ENCODE data around the gene ENDOV. TPM values are rescaled to one million over a fixed set of nuclear protein-coding genes. Genes with fewer than 3 reads are reported as not detected.

Gene ENDOV
- total and polyA plus RNA-seq, 2 donors (not counting 3 experiments of a cell fraction or from before 2014, with no cell fraction given) = 20.4 to 25.9 TPM

DNA sequence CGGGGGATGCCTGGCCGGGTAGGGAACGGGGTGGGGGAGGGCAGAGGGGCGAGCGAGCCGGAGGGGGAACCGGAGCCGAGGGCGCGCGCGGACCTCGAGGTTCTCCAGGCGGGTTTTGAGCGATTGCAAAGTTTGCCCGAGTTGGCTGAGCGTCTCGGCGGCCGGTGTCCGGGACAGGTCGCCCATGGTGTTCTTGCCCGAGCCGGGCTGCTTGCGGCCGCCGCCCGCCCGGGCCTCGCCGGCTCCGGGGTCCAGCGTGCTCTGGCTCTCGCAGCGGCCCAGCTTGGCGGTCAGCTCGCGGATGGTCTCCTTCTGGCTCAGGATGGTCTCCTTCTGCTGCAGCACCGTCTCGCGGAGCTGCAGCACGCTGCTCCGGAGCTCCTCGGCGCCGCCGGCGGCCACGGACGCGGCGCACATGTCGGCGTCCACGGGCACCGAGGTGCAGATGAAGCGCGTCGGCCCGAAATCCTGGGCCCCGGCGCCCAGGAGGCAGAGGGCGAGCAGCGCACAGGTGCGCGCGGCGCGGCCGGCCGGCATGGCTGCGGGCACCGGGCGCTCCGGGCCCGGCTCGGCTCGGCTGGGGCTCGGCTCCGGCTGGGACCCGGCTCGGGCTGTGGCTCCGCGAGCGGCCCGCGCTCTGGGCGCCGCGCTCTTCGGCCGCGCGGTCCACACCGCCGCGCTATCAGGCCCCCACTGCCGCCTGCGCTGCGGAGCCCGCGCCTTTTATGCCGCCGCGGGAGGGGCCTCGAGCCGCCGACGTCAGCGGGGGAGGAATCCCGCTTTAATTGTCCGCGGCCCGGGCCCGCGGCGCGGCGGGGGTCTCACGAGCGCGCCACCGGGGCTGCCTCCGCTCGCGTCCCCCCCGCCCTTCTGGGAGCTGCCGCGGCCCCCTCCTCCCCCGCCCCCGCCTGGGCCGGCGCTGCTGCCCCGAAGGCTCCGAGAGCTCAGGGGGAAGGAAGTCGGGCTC lies 61.2 kb downstream of the ENDOV start, which contains the start of gene NPTX1:
TSS of gene NPTX1 (minus strand) at position 698 of the 967 bp plus-strand sequence. CDS start at position 537, 161 bp downstream.
- no peaks in the 10 kb centered on the region for H3K9me3 ChIP-seq (replicated peaks; ENCODE audit: control insufficient read depth, insufficient read depth, low read length)
- H3K79me2 ChIP-seq (ENCODE audit: control insufficient read depth, insufficient read depth, low read length) = no peaks in the 10 kb centered on the region
- POLR2A ChIA-PET = interaction anchor here (0.5 to 1.7 kb wide), 2 partner anchors 21 to 65 kb away, joined by 4 read pairs; no protein-coding TSS in a partner anchor
- TF ChIP-seq FOS (IDR thresholded peaks at IDR 0.05; ENCODE audit: borderline replicate concordance, insufficient read depth, low read length) = no peak
- peak; percentile 52 for TF ChIP-seq EZH2 (IDR thresholded peaks at IDR 0.05; ENCODE audit: borderline replicate concordance, low read depth, low read length, severe bottlenecking)
- H3K4me3 ChIP-seq (replicated peaks in 1 of 3; ENCODE audit: insufficient read depth in 1 of 3, low read depth in 1 of 3, low read length in 3 of 3) = no peak within 1 kb of the TSS
- H3K9me1 ChIP-seq (replicated peaks; ENCODE audit: control insufficient read depth, extremely low read depth, insufficient read depth, low read length) = no peaks in the 10 kb centered on the region
- no peaks in the 10 kb centered on the region for H3K36me3 ChIP-seq (ENCODE audit: control insufficient read depth in 2 of 2, extremely low read depth in 1 of 2, insufficient read depth in 2 of 2, low read length in 2 of 2)
- peak; percentile 16 for DNase-seq (ENCODE audit: low read depth, low spot score)
- peaks cover 70 to 77% of the 10 kb centered on the region in 2 experiments for H3K27me3 ChIP-seq (ENCODE audit: control insufficient read depth in 2 of 2, insufficient read depth in 2 of 2, low read length in 2 of 2)
- H3K4me2 ChIP-seq (ENCODE audit: insufficient read depth, low read length) = no peak within 1 kb of the TSS
- H3K9ac ChIP-seq (replicated peaks; ENCODE audit: extremely low read depth, insufficient read depth, low read length) = no peak within 1 kb of the TSS
- H4K20me1 ChIP-seq (replicated peaks; ENCODE audit: control insufficient read depth, extremely low read depth, insufficient read depth, low read length) = no peaks in the 10 kb centered on the region
- no peak within 1 kb of the TSS for H2AFZ ChIP-seq (ENCODE audit: low read depth, low read length)
- H3K4me1 ChIP-seq (ENCODE audit: control insufficient read depth, extremely low read depth, insufficient read depth, low read length) = no peaks in the 10 kb centered on the region
- no peak within 1 kb of the TSS for H3K27ac ChIP-seq (ENCODE audit: insufficient read depth, low read depth, low read length)
- no TSS peak for BruUV-seq (replicated peaks)
- CTCF ChIA-PET = interaction anchor here (0.6 to 2.1 kb wide), 7 partner anchors 49 to 452 kb away, joined by 3 to 16 read pairs (median 7); no protein-coding TSS in a partner anchor
- dilution Hi-C loops (cut with MboI; ENCODE audit: extremely low pct_ligation_motif_present, low sequenced_read_pairs) = no loop called here
- intact Hi-C loops (cut with micrococcal nuclease) = no loop called here
- no peak for FAIRE-seq

DNA sequence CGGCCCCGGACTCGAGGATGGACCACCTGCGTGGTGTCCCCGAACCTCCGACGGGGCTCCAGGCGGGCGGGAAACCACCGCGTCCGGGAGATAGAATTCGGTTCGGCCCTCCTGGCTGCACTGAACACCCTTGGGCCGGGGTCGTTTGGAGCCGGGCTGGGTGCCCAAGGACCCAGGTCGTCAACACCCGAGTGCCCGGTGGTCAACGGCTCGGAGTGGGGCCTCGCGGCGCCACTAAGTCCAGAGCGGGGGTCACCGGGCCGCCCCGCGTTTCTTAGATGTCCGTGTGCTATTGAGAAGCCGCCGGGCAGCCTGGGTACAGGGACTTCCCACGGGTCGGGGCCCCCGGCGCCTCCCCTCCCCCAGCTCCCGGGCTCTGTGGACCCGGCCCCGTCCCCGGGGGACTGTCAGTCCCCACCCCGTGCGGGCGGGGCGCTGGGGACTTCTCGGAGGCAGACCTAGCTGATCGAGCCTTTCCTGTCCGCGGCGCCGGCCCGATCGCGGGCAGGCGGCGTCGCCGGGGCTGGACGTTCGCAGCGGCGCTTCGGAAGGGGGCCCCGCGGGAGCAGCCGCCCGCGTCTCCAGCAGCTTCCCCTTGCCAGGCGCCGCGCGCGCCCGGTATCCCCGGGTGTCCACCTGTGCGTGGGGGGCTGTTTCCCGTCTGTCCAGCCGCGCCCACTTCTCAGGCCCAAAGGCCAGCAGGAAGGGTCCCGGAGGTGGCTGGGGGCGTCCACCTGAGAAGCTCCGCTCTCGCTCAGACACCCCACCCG lies 62.1 kb downstream of the ENDOV start:
- TF ChIP-seq GATA2 (IDR thresholded peaks at IDR 0.05; ENCODE audit: insufficient read depth, insufficient read length, low read depth, low read length) = no peak
- TF ChIP-seq EZH2 (IDR thresholded peaks at IDR 0.05; ENCODE audit: borderline replicate concordance, low read depth, low read length, severe bottlenecking) = peak; percentile 63
- dilution Hi-C loops (cut with MboI; ENCODE audit: extremely low pct_ligation_motif_present, low sequenced_read_pairs) (no loop called here), intact Hi-C loops (cut with micrococcal nuclease) (no loop called here)
- Histone ChIP-seq H3K9me3 (replicated peaks; ENCODE audit: control insufficient read depth, insufficient read depth, low read length) (no peaks in the 10 kb centered on the region), H3K36me3 (ENCODE audit: control insufficient read depth in 2 of 2, extremely low read depth in 1 of 2, insufficient read depth in 2 of 2, low read length in 2 of 2) (no peaks in the 10 kb centered on the region), H3K4me3 (replicated peaks in 1 of 3; ENCODE audit: insufficient read depth in 1 of 3, low read depth in 1 of 3, low read length in 3 of 3) (no peak overlapping the region), H3K79me2 (ENCODE audit: control insufficient read depth, insufficient read depth, low read length) (no peaks in the 10 kb centered on the region), H3K27ac (ENCODE audit: insufficient read depth, low read depth, low read length) (no peak overlapping the region), H3K27me3 (ENCODE audit: control insufficient read depth in 2 of 2, insufficient read depth in 2 of 2, low read length in 2 of 2) (peaks cover 73 to 78% of the 10 kb centered on the region in 2 experiments), H3K4me1 (ENCODE audit: control insufficient read depth, extremely low read depth, insufficient read depth, low read length) (no peaks in the 10 kb centered on the region), H3K4me2 (ENCODE audit: insufficient read depth, low read length) (no peak overlapping the region), H2AFZ (ENCODE audit: low read depth, low read length) (no peak overlapping the region), H3K9ac (replicated peaks; ENCODE audit: extremely low read depth, insufficient read depth, low read length) (no peak overlapping the region), H4K20me1 (replicated peaks; ENCODE audit: control insufficient read depth, extremely low read depth, insufficient read depth, low read length) (no peaks in the 10 kb centered on the region), H3K9me1 (replicated peaks; ENCODE audit: control insufficient read depth, extremely low read depth, insufficient read depth, low read length) (no peaks in the 10 kb centered on the region)
- BruUV-seq (replicated peaks) = no TSS peak
- ChIA-PET CTCF (interaction anchor here (0.8 to 1.9 kb wide), 7 partner anchors 41 to 495 kb away, joined by 3 to 16 read pairs (median 5); no protein-coding TSS in a partner anchor), POLR2A (interaction anchor here (1.7 kb wide), 1 partner anchor 22 kb away, joined by 4 read pairs; no protein-coding TSS in a partner anchor)
- DNase-seq (ENCODE audit: low read depth, low spot score) (no peak), FAIRE-seq (no peak)

All from endothelial cell of umbilical vein (primary cell).